Omental fat pad (tissue), 4 donors: ENCODE measurements around the gene ZDHHC13. TPM values are rescaled to one million over a fixed set of nuclear protein-coding genes. Genes with fewer than 3 reads are reported as not detected.
"Not testable (repeated sequence)": the region's sequence is repeated elsewhere in the genome, so short reads cannot be mapped to it uniquely, and the experiment has no call there.

Experiments
- ATAC-seq: fragments of 150-250 bp; one replicate; pipeline ENCODE4 v1.9.1; 2016; ENCODE audit warnings: mild to moderate bottlenecking, moderate library complexity; ENCODE audit not compliant: low FRiP score
- DNase-seq: peaks from one replicate; pipeline ENCODE4 v3.0.0-alpha.2; 2019; ENCODE audit warnings: low spot score
- total RNA-seq, 4 donors: library from RNA; depleted of rRNA; stranded (reverse); fragments of >200 nt; gene quantifications; one replicate each; pipeline ENCODE4 v1.1.0, GENCODE V29; 2016
- TF ChIP-seq, protein P1 (sequence below), 3 donors: fragments of 450-650 bp; IDR thresholded peaks; one replicate each; pipeline ENCODE4 v1.5.1; 2016 to 2017; ENCODE audit warnings: antibody characterized with exemption in 3 of 3, mild to moderate bottlenecking in 3 of 3, moderate library complexity in 2 of 3

The ZDHHC13 gene
- total RNA-seq, 4 donors from 2014 or later, result 8.6 to 12.5 (median 9.7) TPM

DNA sequence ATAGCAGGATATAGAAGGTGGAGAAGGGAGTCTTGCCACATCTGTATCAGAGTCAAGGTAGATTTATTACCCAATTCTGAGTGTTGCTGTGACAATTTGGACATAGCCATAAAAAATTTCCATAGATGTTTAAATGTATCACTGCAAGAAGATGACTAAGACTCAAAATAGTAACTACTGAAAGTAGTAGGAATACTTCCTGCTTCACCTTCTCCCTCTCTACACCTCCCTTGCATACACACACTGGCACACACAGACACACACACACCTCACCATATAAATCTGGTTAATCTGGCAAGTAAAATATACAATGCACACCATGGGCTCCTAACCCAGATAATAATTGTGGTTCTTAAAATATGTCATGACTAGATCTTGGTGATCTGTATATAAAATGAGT is 5.2 kb upstream of the ZDHHC13 start:
- no peak for ATAC-seq
- no peak for DNase-seq
- TF ChIP-seq, protein P1, sequence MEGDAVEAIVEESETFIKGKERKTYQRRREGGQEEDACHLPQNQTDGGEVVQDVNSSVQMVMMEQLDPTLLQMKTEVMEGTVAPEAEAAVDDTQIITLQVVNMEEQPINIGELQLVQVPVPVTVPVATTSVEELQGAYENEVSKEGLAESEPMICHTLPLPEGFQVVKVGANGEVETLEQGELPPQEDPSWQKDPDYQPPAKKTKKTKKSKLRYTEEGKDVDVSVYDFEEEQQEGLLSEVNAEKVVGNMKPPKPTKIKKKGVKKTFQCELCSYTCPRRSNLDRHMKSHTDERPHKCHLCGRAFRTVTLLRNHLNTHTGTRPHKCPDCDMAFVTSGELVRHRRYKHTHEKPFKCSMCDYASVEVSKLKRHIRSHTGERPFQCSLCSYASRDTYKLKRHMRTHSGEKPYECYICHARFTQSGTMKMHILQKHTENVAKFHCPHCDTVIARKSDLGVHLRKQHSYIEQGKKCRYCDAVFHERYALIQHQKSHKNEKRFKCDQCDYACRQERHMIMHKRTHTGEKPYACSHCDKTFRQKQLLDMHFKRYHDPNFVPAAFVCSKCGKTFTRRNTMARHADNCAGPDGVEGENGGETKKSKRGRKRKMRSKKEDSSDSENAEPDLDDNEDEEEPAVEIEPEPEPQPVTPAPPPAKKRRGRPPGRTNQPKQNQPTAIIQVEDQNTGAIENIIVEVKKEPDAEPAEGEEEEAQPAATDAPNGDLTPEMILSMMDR (IDR thresholded peaks at IDR 0.05), result no peak

GRCh38 chr11:19116276-19116970 is 545 bp upstream of the ZDHHC13 start:
- TF ChIP-seq, protein P1 (IDR thresholded peaks at IDR 0.05), result no peak
- ATAC-seq (no peak), DNase-seq (no peak)

- DNase-seq, result no peak
Measured at GRCh38 chr11:19117760-19118097, 761 bp downstream of the ZDHHC13 start.

GRCh38 chr11:19121646-19122045 is 4.7 kb downstream of the ZDHHC13 start:
- ATAC-seq, result no peak
- no peak for DNase-seq
- TF ChIP-seq, protein P1 (IDR thresholded peaks at IDR 0.05), result no peak

More at GRCh38 chr11:19117760-19118097, 761 bp downstream of the ZDHHC13 start:
- TF ChIP-seq, protein P1 (IDR thresholded peaks at IDR 0.05), result no peak
- ATAC-seq, result no peak

DNA sequence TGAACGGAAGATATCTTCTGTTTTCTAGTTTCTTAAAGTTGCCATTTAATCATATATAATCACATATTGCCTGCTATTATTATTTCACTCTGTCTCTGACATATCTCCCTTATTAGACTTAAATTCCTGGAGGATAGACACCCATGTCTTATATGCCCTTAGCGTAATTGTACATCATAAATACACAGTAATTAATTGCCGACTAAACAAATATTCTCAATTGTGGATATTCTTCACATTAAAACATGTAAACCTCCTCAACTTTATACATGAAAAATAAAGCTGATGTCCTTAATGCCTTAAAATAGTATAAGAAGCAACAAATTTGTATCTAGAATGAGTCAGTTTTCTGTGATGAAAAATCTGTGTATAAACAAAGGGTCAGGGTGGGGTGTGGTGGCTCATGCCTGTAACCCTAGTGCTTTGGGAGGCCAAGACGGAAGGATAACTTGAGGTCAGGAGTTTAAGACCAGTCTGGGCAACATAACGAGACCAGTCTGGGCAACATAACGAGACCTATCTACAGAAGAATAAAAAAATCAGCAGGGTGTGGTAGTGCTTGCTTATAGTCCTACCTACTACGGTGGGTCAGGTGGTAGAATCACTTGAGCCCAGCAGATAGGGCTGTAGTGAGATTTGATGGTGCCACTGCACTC is 6.1 kb downstream of the ZDHHC13 start:
- no peak for DNase-seq
- no peak for ATAC-seq
- TF ChIP-seq, protein P1 (IDR thresholded peaks at IDR 0.05), result no peak

DNA sequence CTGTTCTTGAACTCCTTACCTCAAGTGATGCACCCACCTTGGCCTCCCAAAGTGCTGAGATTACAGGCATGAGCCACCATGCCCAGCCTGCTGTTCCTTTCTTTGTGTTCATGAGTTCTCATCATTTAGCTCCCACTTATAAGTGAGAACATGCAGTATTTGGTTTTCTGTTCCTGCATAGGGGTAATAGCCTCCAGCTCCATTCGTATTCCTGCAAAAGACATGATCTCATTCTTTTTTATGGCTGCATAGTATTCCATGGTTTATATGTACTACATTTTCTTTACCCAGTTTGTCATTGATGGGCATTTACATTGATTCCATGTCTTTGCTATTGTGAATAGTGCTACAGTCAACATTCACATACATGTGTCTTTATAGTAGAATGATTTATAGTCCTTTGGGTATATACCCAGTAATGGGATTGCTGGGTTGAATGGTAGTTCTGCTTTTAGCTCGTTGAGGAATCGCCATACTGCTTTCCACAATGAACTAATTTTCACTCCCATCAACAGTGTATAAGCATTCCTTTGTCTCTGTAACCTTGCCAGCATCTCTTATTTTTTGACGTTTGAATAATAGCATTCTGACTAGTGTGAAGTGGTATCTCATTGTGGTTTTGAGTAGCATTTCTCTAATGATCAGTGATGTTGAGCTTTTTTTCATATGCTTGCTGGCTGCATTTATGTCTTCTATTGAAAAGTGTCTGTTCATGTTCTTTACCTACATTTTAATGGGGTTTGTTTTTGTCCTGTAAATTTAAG is 9.8 kb downstream of the ZDHHC13 start:
- DNase-seq, ATAC-seq: not testable (repeated sequence)

GRCh38 chr11:19134004-19134403 is 17.0 kb downstream of the ZDHHC13 start:
- no peak for ATAC-seq
- TF ChIP-seq, protein P1 (IDR thresholded peaks at IDR 0.05), result no peak

DNA sequence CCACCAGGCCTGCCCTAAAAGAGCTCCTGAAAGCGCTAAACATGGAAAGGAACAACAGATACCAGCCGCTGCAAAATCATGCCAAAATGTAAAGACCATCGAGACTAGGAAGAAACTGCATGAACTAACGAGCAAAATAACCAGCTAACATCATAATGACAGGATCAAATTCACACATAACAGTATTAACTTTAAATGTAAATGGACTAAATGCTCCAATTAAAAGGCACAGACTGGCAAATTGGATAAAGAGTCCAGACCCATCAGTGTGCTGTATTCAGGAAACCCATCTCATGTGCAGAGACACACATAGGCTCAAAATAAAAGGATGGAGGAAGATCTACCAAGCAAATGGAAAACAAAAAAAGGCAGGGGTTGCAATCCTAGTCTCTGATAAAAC is 19.9 kb downstream of the ZDHHC13 start:
- ATAC-seq, DNase-seq: not testable (repeated sequence)

More at GRCh38 chr11:19134004-19134403, 17.0 kb downstream of the ZDHHC13 start:
- no peak for DNase-seq
